GM18520 (cell line): ENCODE measurements around the gene PSMB3.
"Not testable (repeated sequence)": the region's sequence is repeated elsewhere in the genome, so short reads cannot be mapped to it uniquely, and the experiment has no call there.

ENCODE experiments used
- ATAC-seq: cut with Tn5 transposase; IDR thresholded peaks from one replicate; pipeline ENCODE4 v1.9.1; 2021; ENCODE audit not compliant: unreplicated experiment

The PSMB3 gene

DNA sequence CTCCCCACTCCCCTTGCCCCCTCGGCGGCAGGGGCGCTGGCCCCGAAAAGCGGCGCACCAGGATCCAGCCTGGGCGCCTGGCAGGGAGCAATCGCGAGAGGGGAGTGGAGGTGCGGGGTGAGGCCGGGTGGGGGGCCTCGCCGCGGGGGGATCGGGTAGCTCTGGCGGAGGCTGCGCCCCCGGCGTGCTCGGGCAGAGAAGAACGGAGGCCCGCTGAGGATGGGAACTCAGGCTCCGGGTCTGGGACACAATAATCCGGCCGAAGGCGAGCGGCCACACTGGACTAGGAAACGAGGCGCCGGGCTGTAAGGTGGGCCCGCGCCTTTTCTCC lies 3.7 kb upstream of the PSMB3 start:
- ATAC-seq: no peak

GRCh38 chr17:38749223-38750043 lies 3.1 kb upstream of the PSMB3 start:
- no peak for ATAC-seq

DNA sequence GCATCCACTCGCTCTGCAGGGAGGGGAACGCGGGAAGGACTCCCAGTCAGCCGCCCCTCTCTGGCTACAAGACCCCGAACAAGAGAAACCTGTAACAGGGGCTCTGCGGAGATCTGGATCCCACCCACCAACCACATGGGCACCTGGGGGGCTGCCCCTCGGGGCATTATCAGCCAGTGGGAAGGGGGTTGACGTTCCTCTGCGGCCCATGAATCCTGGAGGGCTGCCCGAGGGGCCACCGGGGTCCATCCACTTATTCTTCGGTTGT lies 2.6 kb upstream of the PSMB3 start:
- no peak for ATAC-seq

- no peak for ATAC-seq
These were observed 2.0 kb upstream of the PSMB3 start for GRCh38 chr17:38750312-38751121.

DNA sequence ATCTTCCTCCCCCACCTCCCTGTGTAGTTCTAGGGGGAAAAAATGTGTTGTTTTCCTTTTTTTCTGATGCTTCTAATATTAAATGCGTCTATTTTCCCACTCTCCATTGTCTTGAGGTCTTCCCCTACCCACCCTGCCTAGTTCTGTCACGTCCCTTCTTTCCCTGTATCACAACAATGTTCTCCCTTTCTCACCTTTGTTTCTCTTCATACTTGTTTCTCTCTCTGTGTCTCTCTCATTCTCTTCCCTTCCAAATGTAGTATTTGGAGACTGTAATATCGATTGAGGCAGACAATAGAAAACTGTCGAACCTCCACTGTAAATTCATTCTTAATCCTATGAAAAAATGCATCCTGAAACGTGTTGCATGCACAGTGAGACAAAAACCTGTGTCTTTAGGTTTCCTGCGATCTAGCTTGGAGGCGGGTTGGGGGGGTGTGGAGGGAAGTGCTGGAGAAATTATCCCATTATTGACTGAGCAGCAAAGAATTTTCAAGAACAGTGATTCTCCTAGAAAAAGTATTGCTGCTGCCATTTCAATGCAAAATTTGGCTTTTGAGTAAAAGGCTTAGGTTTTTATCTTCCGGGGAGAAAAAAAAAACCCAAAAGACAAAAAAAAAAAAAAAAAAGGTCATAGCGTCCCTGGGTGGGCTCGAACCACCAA lies 1.3 kb upstream of the PSMB3 start:
- ATAC-seq: no peak

DNA sequence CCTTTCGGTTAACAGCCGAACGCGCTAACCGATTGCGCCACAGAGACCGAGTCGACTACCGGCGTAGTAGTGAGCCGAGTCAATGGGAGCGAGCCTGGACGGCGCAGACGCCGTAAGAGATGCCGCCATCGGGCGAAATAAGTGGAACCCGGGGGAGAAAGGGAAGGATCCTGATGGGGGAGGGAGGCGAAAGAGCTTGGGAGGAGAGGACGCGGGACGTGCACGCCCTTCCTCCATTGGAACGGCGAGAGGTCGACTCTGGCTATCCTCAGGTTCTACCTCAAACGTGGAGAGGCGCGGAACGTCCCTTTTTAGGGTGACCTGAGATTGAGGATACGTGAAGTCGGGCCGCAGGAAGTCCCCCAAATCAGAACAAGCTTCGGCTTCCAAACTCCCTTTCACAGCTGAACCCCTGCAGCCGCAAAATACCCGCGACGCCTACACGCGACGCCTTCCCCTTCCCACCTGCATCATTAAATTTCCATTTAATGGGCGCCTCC lies 683 bp upstream of the PSMB3 start:
- peak; percentile 24 for ATAC-seq

DNA sequence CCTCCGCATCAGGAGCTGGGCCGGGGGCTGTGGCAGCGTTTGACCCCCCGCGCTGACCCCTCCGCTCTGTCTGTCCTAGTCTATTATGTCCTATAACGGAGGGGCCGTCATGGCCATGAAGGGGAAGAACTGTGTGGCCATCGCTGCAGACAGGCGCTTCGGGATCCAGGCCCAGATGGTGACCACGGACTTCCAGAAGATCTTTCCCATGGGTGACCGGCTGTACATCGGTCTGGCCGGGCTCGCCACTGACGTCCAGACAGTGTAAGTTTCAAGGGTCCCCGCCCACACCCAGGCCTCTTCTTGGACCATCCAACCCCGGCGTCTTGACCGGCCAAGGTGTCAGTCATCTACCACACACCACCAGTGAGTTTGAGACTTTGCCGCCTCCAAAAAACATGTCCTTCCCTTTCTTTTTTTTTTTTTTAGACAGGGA lies 548 bp downstream of the PSMB3 start:
- no peak for ATAC-seq

DNA sequence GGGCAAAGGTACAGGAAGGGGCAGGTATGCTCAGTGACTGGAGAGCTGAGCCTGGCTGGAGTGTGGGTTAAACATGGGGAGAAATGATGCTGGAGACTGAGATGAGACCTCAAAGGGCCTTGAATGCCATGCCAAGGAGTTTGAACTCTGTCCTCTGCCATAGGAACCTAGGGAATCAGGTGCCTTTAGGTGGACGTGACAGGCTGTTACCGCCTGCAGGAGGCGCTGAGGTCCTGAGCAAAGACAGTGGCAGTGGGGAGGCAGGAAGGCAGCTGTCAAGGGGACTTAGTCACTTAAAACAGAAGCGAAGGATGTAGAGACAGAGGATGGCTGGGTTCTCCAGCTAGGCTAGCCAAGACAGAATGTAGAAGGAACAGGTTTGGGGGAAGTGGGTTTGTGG lies 9.1 kb downstream of the PSMB3 start:
- ATAC-seq: no peak

DNA sequence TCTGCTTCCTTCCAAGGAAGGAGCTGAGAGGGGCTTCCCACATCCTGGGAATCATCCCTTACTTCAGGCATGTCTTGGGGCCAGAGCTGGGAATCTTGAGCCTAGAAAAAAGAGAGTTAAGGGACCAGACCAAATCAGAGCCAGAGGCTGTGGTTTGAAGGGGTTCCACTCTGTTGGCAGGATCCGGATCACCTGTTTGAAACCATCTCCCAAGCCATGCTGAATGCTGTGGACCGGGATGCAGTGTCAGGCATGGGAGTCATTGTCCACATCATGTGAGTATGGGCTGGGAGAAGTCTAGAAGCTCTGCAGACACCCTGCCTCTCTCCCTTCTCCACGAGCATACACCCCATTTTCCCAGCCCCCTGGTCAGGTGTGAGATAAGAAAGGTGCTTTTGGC lies 9.7 kb downstream of the PSMB3 start:
- ATAC-seq: no peak

GRCh38 chr17:38766341-38766740 lies 13.8 kb downstream of the PSMB3 start:
- no peak for ATAC-seq

- ATAC-seq: no peak
These were observed 15.9 kb downstream of the PSMB3 start for GRCh38 chr17:38768417-38768816.

DNA sequence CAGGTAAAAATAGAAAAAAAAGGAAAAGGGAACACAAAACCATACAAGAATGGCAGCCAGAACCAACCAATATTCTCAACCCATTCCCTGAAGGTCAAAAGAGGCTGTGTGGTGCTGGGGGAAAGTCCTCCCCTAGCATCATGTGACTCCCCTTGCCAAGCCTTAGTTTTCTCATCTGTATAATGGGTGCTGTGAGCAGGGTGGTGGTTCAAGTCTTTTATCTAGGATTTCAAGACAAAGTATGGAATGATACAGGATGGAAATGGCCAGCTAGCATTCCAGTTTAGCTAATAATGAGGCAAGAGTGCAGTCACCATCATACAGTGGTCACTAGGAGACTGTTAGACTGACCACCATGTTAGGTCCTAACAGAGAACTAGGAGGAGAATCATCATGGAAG lies 20.7 kb downstream of the PSMB3 start:
- no peak for ATAC-seq

- ATAC-seq: no peak
These were observed 25.2 kb downstream of the PSMB3 start for GRCh38 chr17:38777641-38778250.

- ATAC-seq: no peak
These were observed 27.6 kb downstream of the PSMB3 start for GRCh38 chr17:38779965-38780752.

GRCh38 chr17:38783227-38783626 lies 30.7 kb downstream of the PSMB3 start:
- no peak for ATAC-seq

DNA sequence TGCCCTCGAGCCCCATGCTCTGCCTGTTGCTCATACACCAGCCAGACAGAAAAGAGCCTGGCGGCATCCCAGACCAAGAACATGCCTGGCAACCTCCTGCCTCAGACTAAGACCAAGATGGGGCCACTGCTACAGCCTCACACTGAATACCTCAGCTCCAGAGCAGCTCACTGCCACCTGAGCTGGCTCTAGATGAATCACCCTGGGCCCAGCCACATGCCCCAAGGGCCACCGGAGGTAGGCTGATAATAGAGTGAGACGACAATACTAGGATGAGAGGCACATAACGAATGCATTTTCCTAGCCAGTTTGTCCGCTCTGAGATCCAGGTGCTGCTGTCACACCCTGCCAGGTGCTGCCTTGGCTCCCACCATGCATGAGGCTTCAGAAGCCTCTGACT lies 33.8 kb downstream of the PSMB3 start:
- ATAC-seq: no peak

- not testable (repeated sequence) for ATAC-seq
These were observed 35.5 kb downstream of the PSMB3 start for GRCh38 chr17:38787999-38788398.

DNA sequence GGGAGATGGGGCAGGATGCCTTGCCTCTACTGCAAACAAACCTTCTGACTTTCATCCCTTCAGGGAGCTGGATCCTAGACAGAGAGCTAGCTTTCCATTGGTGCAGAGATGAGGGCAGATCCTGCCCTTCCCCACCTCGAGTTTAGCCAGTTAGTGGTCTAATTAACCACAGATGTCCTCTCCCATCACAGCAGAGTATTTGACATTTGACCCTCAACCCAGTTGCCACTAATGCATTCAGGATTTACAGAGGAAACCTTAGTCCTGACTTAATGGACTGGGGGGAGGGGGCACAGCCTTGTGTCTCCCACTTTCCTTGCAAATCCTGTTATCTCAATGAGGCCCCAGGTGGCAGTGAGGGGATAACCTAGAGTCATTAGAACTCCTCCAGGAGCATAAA lies 36.6 kb downstream of the PSMB3 start:
- ATAC-seq: no peak

DNA sequence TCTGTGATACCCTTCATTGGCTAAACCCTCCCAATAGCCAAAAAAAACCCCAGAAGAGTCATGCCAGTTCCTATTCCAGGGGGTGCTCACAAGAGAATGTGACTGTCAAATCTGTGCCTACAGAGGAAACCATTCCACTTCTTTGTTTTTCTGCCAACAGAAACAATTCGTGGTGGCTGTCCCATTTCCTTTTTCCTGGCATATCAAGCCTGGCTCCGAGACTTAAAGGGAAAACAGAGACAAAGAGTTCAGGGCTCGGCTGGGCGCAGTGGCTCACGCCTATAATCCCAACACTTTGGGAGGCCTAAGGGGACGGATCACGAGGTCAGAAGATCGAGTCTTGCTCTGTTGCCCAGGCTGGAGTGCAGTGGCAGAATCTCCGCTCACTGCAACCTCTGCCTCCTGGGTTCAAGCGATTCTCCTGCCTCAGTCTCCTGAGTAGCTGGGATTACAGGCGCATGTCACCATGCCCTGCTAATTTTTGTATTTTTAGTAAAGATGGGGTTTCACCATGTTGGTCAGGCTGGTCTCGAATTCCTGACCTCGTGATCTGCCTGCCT lies 37.7 kb downstream of the PSMB3 start:
- ATAC-seq: not testable (repeated sequence)

GRCh38 chr17:38791162-38791561 lies 38.6 kb downstream of the PSMB3 start:
- no peak for ATAC-seq
